SU-DHL-6 (cell line): Measurements from ENCODE around the gene MST1.

ENCODE experiments used
- H2AFZ ChIP-seq: fragments of 200-600 bp; sonication (generic); 2 replicates; pipeline ENCODE4 v1.6.1; 2014; ENCODE audit warnings: low read depth, mild to moderate bottlenecking, moderate library complexity, mixed read lengths, antibody characterized with exemption, low read length; ENCODE audit not compliant: severe bottlenecking
- H3F3A ChIP-seq: fragments of 200-600 bp; shearing (Covaris generic); 2 replicates; pipeline ENCODE4 v1.6.0; 2016; ENCODE audit warnings: antibody characterized with exemption, mild to moderate bottlenecking; ENCODE audit not compliant: insufficient read depth
- H3K27ac ChIP-seq: fragments of 200-600 bp; sonication (generic); 2 replicates; pipeline ENCODE4 v1.5.1; 2016; ENCODE audit warnings: low read depth, mild to moderate bottlenecking, low read length, moderate library complexity, mixed read lengths
- H3K27me3 ChIP-seq: fragments of 200-600 bp; sonication (generic), shearing (Covaris generic); 2 replicates; pipeline ENCODE4 v1.6.0; 2014; ENCODE audit warnings: mild to moderate bottlenecking, low read length
- H3K36me3 ChIP-seq: fragments of 200-600 bp; sonication (generic); 2 replicates; pipeline ENCODE4 v1.6.1; 2014; ENCODE audit warnings: mild to moderate bottlenecking, low read length, mixed read lengths
- H3K4me2 ChIP-seq: fragments of 300-600, 200-600 bp; shearing (Covaris generic), sonication (generic); 2 replicates; pipeline ENCODE4 v1.6.0; 2014; ENCODE audit warnings: low read length, low read depth, mild to moderate bottlenecking; ENCODE audit not compliant: poor library complexity, severe bottlenecking
- H3K4me3 ChIP-seq: fragments of 200-600 bp; sonication (generic); 2 replicates; pipeline ENCODE4 v1.5.1; 2014; ENCODE audit warnings: antibody characterized with exemption, low read length, mild to moderate bottlenecking, mixed read lengths; ENCODE audit not compliant: insufficient read depth, poor library complexity, severe bottlenecking
- H3K79me2 ChIP-seq: fragments of 200-600 bp; sonication (generic); 2 replicates; pipeline ENCODE4 v1.6.1; 2014; ENCODE audit warnings: mild to moderate bottlenecking, low read length, moderate library complexity; ENCODE audit not compliant: insufficient read depth
- H3K9ac ChIP-seq: fragments of 200-600 bp; sonication (generic); 2 replicates; pipeline ENCODE4 v1.7.0; 2014; ENCODE audit warnings: mild to moderate bottlenecking, low read length
- H3K9me2 ChIP-seq: fragments of 200-600 bp; sonication (generic); replicated peaks from 2 replicates; pipeline ENCODE4 v1.6.1; 2014; ENCODE audit warnings: low read length; ENCODE audit not compliant: insufficient read depth
- H3K9me3 ChIP-seq: fragments of 200-600 bp; sonication (generic); 2 replicates; pipeline ENCODE4 v1.6.1; 2014; ENCODE audit warnings: low read length, mixed read lengths; ENCODE audit not compliant: insufficient read depth
- H4K20me1 ChIP-seq: fragments of 200-600 bp; sonication (generic); 2 replicates; pipeline ENCODE4 v1.6.1; 2014; ENCODE audit warnings: low read depth, mild to moderate bottlenecking, antibody characterized with exemption, low read length, moderate library complexity, mixed read lengths
- EZH2phosphoT487 ChIP-seq: fragments of 200-600 bp; sonication (generic), shearing (Covaris generic); conservative IDR thresholded peaks from 2 replicates; pipeline ENCODE4 v1.6.1; 2018; ENCODE audit warnings: mild to moderate bottlenecking, antibody characterized with exemption, low read length, moderate library complexity, mixed read lengths
- TF ChIP-seq, protein P1 (sequence below): fragments of 200-600 bp; sonication (generic); IDR thresholded peaks from one replicate; pipeline ENCODE4 v1.5.1; 2017; ENCODE audit warnings: antibody characterized with exemption, mild to moderate bottlenecking, low read length, moderate library complexity; ENCODE audit not compliant: insufficient read depth, poor library complexity, severe bottlenecking

MST1 gene

DNA sequence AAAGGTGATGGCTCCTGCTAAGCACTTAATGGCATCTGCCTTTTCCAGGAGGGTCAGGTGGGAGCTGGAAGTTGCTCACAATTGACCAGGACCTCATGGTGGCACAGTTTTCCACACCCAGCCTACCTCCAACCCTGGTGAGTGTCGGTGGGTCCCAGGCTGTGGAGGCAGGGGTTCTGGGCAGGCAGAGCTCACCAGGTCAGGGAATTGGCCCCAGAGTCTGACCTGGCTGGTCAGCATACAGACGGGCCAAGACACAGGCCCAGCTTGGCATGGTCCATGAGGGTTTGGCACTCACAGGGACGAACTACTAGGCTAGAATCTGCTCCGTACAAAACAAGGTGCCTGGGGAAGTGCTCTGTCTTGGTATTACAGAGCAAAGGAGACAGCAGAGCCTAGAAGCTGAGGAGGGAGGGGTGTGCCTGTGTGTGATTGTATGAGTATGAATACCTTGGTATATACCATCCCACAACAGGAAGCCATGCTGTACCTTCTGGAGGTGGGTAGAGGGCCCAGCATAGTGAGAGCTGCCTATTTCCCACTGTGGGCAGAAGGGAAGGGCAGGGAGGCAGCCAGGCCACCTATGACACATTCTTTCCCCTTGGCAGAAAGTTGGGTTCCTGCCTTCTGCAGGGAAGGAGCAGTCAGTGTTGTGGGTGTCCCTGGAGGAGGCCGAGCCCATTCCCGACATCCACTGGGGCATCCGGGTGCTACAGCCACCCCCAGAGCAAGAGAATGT lies 8.6 kb downstream of the MST1 start:
- Histone ChIP-seq H3K27me3 (no peaks in the 10 kb centered on the region), H3K27ac (no peak overlapping the region), H3K4me2 (no peak overlapping the region), H3F3A (no peaks in the 10 kb centered on the region), H4K20me1 (no peaks in the 10 kb centered on the region), H3K9me2 (no peaks in the 10 kb centered on the region), H3K9ac (no peak overlapping the region), H2AFZ (no peak overlapping the region), H3K9me3 (no peaks in the 10 kb centered on the region), H3K79me2 (peaks cover 1% of the 10 kb centered on the region; the same call in 1 of the 2 replicates), H3K4me3 (no peak overlapping the region), H3K36me3 (no peaks in the 10 kb centered on the region)
- TF ChIP-seq EZH2phosphoT487 = no peak
- TF ChIP-seq, protein P1, sequence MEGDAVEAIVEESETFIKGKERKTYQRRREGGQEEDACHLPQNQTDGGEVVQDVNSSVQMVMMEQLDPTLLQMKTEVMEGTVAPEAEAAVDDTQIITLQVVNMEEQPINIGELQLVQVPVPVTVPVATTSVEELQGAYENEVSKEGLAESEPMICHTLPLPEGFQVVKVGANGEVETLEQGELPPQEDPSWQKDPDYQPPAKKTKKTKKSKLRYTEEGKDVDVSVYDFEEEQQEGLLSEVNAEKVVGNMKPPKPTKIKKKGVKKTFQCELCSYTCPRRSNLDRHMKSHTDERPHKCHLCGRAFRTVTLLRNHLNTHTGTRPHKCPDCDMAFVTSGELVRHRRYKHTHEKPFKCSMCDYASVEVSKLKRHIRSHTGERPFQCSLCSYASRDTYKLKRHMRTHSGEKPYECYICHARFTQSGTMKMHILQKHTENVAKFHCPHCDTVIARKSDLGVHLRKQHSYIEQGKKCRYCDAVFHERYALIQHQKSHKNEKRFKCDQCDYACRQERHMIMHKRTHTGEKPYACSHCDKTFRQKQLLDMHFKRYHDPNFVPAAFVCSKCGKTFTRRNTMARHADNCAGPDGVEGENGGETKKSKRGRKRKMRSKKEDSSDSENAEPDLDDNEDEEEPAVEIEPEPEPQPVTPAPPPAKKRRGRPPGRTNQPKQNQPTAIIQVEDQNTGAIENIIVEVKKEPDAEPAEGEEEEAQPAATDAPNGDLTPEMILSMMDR = no peak

DNA sequence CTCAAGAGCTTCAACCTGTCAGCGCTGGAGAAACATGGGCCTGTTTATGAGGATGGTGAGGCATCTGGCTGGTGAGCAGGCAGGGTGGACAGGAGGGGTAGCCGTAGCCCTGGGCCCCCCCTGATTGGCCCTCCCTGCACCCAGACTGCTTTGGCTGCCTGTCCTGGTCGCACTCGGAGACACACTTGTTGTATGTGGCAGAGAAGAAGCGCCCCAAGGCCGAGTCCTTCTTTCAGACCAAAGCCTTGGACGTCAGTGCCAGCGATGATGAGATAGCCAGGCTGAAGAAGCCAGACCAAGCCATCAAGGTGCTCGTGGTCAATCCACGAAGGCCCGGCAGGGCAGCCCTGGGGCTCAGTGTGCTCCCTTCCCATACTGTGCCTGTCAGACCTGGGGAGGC lies 13.4 kb downstream of the MST1 start:
- no peak overlapping the region for H3K27ac ChIP-seq
- TF ChIP-seq, protein P1 = no peak
- TF ChIP-seq EZH2phosphoT487 = no peak
- no peak overlapping the region for H3K9ac ChIP-seq

GRCh38 chr3:49674497-49674983 lies 14.7 kb downstream of the MST1 start:
- H3K27me3 ChIP-seq = no peaks in the 10 kb centered on the region
- H3F3A ChIP-seq = 0 out of 2 replicates have a peak, but pooled peaks cover 5% of the 10 kb centered on the region
- no peak overlapping the region for H2AFZ ChIP-seq
- H3K4me3 ChIP-seq = peak overlapping the region; percentile 77
- H3K36me3 ChIP-seq = no peaks in the 10 kb centered on the region
- H3K9me3 ChIP-seq = no peaks in the 10 kb centered on the region
- no peaks in the 10 kb centered on the region for H4K20me1 ChIP-seq
- TF ChIP-seq, protein P1 = no peak
- no peak for TF ChIP-seq EZH2phosphoT487
- no peaks in the 10 kb centered on the region for H3K9me2 ChIP-seq
- H3K4me2 ChIP-seq = peak overlapping the region; percentile 94
- H3K79me2 ChIP-seq = peaks cover 14% of the 10 kb centered on the region; the same call in 1 of the 2 replicates
- H3K27ac ChIP-seq = peak overlapping the region; percentile 84
- peak overlapping the region; percentile 98 for H3K9ac ChIP-seq

More for the DNA sequence above, 13.4 kb downstream of the MST1 start:
- no peaks in the 10 kb centered on the region for H3K9me2 ChIP-seq
- no peaks in the 10 kb centered on the region for H4K20me1 ChIP-seq
- H3K4me2 ChIP-seq = no peak overlapping the region
- H3K4me3 ChIP-seq = no peak overlapping the region
- 0 out of 2 replicates have a peak, but pooled peaks cover 5% of the 10 kb centered on the region for H3F3A ChIP-seq
- H3K9me3 ChIP-seq = no peaks in the 10 kb centered on the region
- H3K79me2 ChIP-seq = peaks cover 14% of the 10 kb centered on the region; the same call in 1 of the 2 replicates
- H3K27me3 ChIP-seq = no peaks in the 10 kb centered on the region
- H2AFZ ChIP-seq = no peak overlapping the region
- H3K36me3 ChIP-seq = no peaks in the 10 kb centered on the region
